CMK (cell line): ENCODE results near the gene RBM47.
"Not testable (repeated sequence)": the region's sequence is repeated elsewhere in the genome, so short reads cannot be mapped to it uniquely, and the experiment has no call there.

Source experiments
- DNase-seq: peaks from one replicate; pipeline ENCODE4 v3.0.0-alpha.2; 2010; ENCODE audit warnings: low read depth

The RBM47 gene

GRCh38 chr4:40407468-40407867, 222.2 kb downstream of the RBM47 start:
- DNase-seq, result not testable (repeated sequence)

GRCh38 chr4:40406340-40406739, 223.3 kb downstream of the RBM47 start:
- no peak for DNase-seq

- DNase-seq, result no peak
Observed at GRCh38 chr4:40405193-40405592, 224.5 kb downstream of the RBM47 start.

- DNase-seq, result no peak
Observed at GRCh38 chr4:40403081-40403480, 226.6 kb downstream of the RBM47 start.

- DNase-seq, result no peak
Observed at GRCh38 chr4:40402556-40402955, 227.1 kb downstream of the RBM47 start.

- no peak for DNase-seq
Observed at GRCh38 chr4:40401631-40402030, 228.0 kb downstream of the RBM47 start.

- no peak for DNase-seq
Observed at GRCh38 chr4:40401096-40401495, 228.6 kb downstream of the RBM47 start.

- no peak for DNase-seq
Observed at GRCh38 chr4:40399578-40399977, 230.1 kb downstream of the RBM47 start.

- no peak for DNase-seq
Observed at GRCh38 chr4:40395908-40396793, 233.5 kb downstream of the RBM47 start.

- no peak for DNase-seq
Observed at GRCh38 chr4:40395166-40395900, 234.3 kb downstream of the RBM47 start.

- no peak for DNase-seq
Observed at GRCh38 chr4:40394236-40394635, 235.4 kb downstream of the RBM47 start.

- DNase-seq, result not testable (repeated sequence)
Observed at GRCh38 chr4:40392241-40392640, 237.4 kb downstream of the RBM47 start.

- DNase-seq, result no peak
Observed at GRCh38 chr4:40389986-40390385, 239.7 kb downstream of the RBM47 start.

GRCh38 chr4:40388239-40388638, 241.4 kb downstream of the RBM47 start:
- no peak for DNase-seq

- no peak for DNase-seq
Observed at GRCh38 chr4:40380647-40381046, 249.0 kb downstream of the RBM47 start.

GRCh38 chr4:40379248-40379647, 250.4 kb downstream of the RBM47 start:
- no peak for DNase-seq

GRCh38 chr4:40378619-40379018, 251.0 kb downstream of the RBM47 start:
- no peak for DNase-seq

- DNase-seq, result no peak
Observed at GRCh38 chr4:40377512-40378365, 251.9 kb downstream of the RBM47 start.

GRCh38 chr4:40375620-40376019, 254.0 kb downstream of the RBM47 start:
- DNase-seq, result no peak

GRCh38 chr4:40375095-40375494, 254.6 kb downstream of the RBM47 start:
- no peak for DNase-seq

- DNase-seq, result no peak
Observed at GRCh38 chr4:40373636-40374035, 256.0 kb downstream of the RBM47 start.
